AG04450 (cell line): Measurements from ENCODE around the gene TEX54. TPM values are rescaled to one million over a fixed set of nuclear protein-coding genes. Genes with fewer than 3 reads are reported as not detected.

ENCODE experiments used
- CTCF ChIA-PET: fragments of 300-600, 350-600 bp; formaldehyde crosslinking; extraction: SDS; loops from one replicate; lab custom pipeline; 2022; ENCODE audit warnings: antibody characterized with exemption, inconsistent platforms; lab: Charles Lee
- POLR2A ChIA-PET: fragments of 350-600 bp; formaldehyde crosslinking; extraction: SDS; loops from one replicate; lab custom pipeline; 2021; ENCODE audit warnings: antibody characterized with exemption, inconsistent platforms; lab: Yijun Ruan, JAX
- DNase-seq: peaks from one replicate; pipeline ENCODE4 v3.0.0-alpha.2; 2011; ENCODE audit warnings: low read depth, low spot score
- H3K27ac ChIP-seq: one replicate; pipeline ENCODE4 v1.5.1; 2012; ENCODE audit warnings: low read depth, low read length, control low read depth
- H3K27me3 ChIP-seq: one replicate; pipeline ENCODE4 v1.6.0; 2012; ENCODE audit warnings: low read length; ENCODE audit not compliant: control insufficient read depth, insufficient read depth
- H3K4me3 ChIP-seq: 2 replicates; pipeline ENCODE4 v1.5.1; 2011; ENCODE audit warnings: mild to moderate bottlenecking, low read depth, low read length, control low read depth
- H3K9me3 ChIP-seq: 2 replicates; pipeline ENCODE4 v1.5.1; 2012; ENCODE audit warnings: low read length; ENCODE audit not compliant: control insufficient read depth, insufficient read depth
- CTCF ChIP-seq: IDR thresholded peaks from 2 replicates; pipeline ENCODE4 v1.5.1; 2011; ENCODE audit warnings: low read depth, low read length, control low read depth, inconsistent platforms
- polyA plus RNA-seq: library from polyadenylated mRNA; depleted of rRNA; stranded (reverse); fragments of >200 nt; gene quantifications from 2 replicates; pipeline ENCODE4 v1.2.3, GENCODE V29; 2011

Gene TEX54
- polyA plus RNA-seq, 1 experiment, result not detected

- ChIA-PET CTCF (no interaction called here), POLR2A (interaction anchor here (1.3 to 1.5 kb wide), 3 partner anchors 49 to 126 kb away, joined by 4 to 7 read pairs (median 4); partner anchors contain the start of genes C11orf98, CSKMT, LBHD1 and UQCC3)
- TF ChIP-seq CTCF, result no peak
- DNase-seq, result no peak
- Histone ChIP-seq H3K4me3 (peak within 1 kb of the TSS; percentile 92), H3K9me3 (peaks cover 4% of the 10 kb centered on the region; the same call in 1 of the 2 replicates), H3K27ac (peak within 1 kb of the TSS; percentile 77), H3K27me3 (no peaks in the 10 kb centered on the region)
These were observed 41.0 kb downstream of the TEX54 start, which contains the start of gene TMEM223 for GRCh38 chr11:62791501-62792201. Gene TMEM223 (minus strand): TSS chr11:62792006. CDS start chr11:62791994, 12 bp downstream.

- Histone ChIP-seq H3K9me3 (peaks cover 4% of the 10 kb centered on the region; the same call in 1 of the 2 replicates), H3K27me3 (no peaks in the 10 kb centered on the region), H3K27ac (no peak overlapping the region), H3K4me3 (no peak overlapping the region)
- ChIA-PET CTCF (interaction anchor here (0.6 to 1.5 kb wide), 2 partner anchors 76 to 92 kb away, joined by 3 to 6 read pairs; no protein-coding TSS in a partner anchor), POLR2A (interaction anchor here (0.6 to 1.3 kb wide), 4 partner anchors 36 to 65 kb away, joined by 3 to 6 read pairs (median 3); partner anchors contain the start of gene ZBTB3)
- TF ChIP-seq CTCF, result no peak
- no peak for DNase-seq
These were observed 43.1 kb downstream of the TEX54 start for GRCh38 chr11:62789576-62789975.

- no peaks in the 10 kb centered on the region for H3K27me3 ChIP-seq
- peaks cover 4% of the 10 kb centered on the region; the same call in 1 of the 2 replicates for H3K9me3 ChIP-seq
- peak overlapping the region; percentile 7; the same call in 1 of the 2 replicates for H3K4me3 ChIP-seq
- no peak for TF ChIP-seq CTCF
- DNase-seq, result no peak
- ChIA-PET POLR2A (interaction anchor here (0.6 to 1.3 kb wide), 3 partner anchors 35 to 77 kb away, joined by 3 to 6 read pairs (median 5); partner anchors contain the start of gene ZBTB3), CTCF (interaction anchor here (0.7 to 1.5 kb wide), 2 partner anchors 16 to 93 kb away, joined by 3 to 6 read pairs; partner anchors contain the start of gene NXF1)
- H3K27ac ChIP-seq, result no peak overlapping the region
These were observed 43.6 kb downstream of the TEX54 start for GRCh38 chr11:62788991-62789390.

- H3K27ac ChIP-seq, result peak within 1 kb of the TSS; percentile 73
- TF ChIP-seq CTCF, result peak; percentile 70
- peak; percentile 93 for DNase-seq
- H3K27me3 ChIP-seq, result no peaks in the 10 kb centered on the region
- peaks cover 4% of the 10 kb centered on the region; the same call in 1 of the 2 replicates for H3K9me3 ChIP-seq
- H3K4me3 ChIP-seq, result peak within 1 kb of the TSS; percentile 89
- ChIA-PET POLR2A (interaction anchor here (0.5 to 2.9 kb wide), 18 partner anchors 12 to 1069 kb away, joined by 3 to 23 read pairs (median 6); partner anchors contain the start of genes C11orf98, CSKMT, HNRNPUL2 and SLC3A2), CTCF (interaction anchor here (0.6 to 3.5 kb wide), 43 partner anchors 8 to 1628 kb away, joined by 3 to 40 read pairs (median 6); partner anchors contain the start of genes EEF1G, HNRNPUL2, STX5 and TAF6L)
These were observed 45.5 kb downstream of the TEX54 start, which contains the start of gene TMEM179B for GRCh38 chr11:62787005-62787759. Gene TMEM179B (plus strand): TSS chr11:62787402. CDS start chr11:62787432, 30 bp downstream.
